Stimulated activated CD4-positive, alpha-beta T cell treated with anti-CD3 and anti-CD28 coated beads, TNF-alpha, amount 100 ng/mL, for 1 hour (primary cell): ENCODE results near the gene PCDHGA11.
"Not testable (repeated sequence)": the region's sequence is repeated elsewhere in the genome, so short reads cannot be mapped to it uniquely, and the experiment has no call there.

Experiments used
- DNase-seq, 3 donors: peaks; one replicate each; pipeline ENCODE4 v3.0.0-alpha.2; 2020; ENCODE audit warnings: low read depth in 3 of 3, low spot score in 1 of 3

The PCDHGA11 gene

DNA sequence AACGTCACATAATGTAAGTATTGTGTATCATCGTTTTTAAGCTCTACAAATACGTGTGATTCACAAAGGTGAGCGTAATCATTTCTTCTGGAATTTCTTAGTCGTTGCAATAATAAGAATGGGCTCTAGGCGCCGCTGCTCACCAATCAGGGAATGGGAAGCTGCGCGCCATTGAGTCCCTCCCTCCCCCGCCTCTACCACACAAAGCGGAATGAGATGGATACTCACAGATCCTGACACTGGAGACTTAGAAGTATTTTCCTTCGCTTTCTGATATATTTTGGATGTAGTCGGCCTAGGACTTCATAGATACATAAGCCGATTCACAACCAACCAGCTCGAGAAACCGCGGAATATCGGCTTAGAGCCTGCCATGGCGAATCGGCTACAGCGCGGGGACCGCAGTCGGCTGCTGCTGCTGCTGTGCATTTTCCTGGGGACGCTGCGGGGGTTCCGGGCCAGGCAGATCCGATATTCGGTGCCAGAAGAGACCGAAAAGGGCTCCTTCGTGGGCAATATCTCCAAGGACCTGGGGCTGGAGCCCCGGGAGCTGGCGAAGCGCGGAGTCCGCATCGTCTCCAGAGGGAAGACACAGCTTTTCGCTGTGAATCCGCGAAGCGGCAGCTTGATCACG is at the start of gene PCDHGA11:
Gene PCDHGA11, plus strand, starts transcription at position 197 of the 634 bp plus-strand sequence. Its CDS starts 177 bp downstream, at position 374.
- DNase-seq: no peak

DNA sequence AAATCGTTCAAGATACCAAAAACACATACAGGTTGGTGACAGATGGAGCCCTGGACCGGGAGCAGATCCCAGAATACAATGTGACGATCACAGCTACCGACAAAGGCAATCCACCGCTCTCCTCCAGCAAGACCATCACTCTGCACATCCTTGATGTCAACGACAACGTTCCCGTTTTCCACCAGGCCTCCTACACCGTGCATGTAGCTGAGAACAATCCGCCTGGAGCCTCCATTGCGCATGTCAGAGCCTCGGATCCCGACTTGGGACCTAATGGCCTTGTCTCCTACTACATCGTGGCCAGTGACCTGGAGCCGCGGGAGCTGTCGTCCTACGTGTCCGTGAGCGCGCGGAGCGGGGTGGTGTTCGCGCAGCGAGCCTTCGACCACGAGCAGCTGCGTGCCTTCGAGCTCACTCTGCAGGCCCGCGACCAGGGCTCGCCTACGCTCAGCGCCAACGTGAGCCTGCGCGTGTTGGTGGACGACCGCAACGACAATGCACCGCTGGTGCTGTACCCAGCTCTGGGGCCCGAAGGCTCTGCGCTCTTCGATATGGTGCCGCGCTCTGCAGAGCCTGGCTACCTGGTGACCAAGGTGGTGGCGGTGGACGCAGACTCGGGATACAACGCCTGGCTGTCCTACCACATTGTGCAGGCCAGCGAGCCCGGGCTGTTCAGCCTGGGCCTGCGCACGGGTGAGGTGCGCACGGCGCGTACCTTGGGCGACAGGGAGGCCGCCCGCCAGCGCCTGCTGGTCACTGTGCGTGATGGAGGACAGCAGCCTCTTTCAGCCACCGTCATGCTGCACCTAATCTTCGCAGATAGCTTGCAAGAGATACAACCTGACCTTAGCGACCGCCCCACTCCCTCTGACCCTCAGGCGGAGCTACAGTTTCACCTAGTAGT is 49.0 kb upstream of the PCDHGA11 start:
- DNase-seq: no peak

DNA sequence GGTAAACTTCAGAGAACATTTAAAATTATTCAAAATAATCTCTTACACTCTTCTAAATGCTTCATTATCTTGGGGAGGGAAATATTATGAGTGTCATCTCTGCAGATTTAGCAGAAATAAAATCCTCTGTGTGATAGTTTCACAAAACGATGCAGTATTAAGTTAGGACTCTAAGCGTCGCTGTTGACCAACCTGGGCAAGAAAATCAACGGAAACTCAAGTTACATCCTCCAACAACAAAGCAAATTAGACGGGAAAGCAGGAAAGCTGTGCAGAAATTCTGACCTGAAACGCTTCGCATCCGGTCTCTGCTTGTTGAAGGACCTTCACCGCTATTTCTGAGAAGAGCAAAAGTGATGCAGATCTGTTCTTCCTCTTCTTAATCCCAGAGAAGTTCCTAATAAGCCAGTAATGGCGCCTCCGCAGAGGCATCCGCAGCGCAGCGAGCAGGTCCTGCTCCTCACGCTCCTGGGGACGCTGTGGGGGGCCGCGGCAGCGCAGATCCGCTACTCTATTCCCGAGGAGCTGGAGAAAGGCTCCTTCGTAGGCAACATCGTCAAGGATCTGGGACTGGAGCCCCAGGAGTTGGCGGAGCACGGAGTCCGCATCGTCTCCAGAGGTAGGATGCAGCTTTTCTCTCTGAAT is 47.1 kb upstream of the PCDHGA11 start, which contains the start of gene PCDHGA6:
Gene PCDHGA6, plus strand, starts transcription at position 219 of the 645 bp plus-strand sequence. Its CDS starts 193 bp downstream, at position 412.
- no peak for DNase-seq

DNA sequence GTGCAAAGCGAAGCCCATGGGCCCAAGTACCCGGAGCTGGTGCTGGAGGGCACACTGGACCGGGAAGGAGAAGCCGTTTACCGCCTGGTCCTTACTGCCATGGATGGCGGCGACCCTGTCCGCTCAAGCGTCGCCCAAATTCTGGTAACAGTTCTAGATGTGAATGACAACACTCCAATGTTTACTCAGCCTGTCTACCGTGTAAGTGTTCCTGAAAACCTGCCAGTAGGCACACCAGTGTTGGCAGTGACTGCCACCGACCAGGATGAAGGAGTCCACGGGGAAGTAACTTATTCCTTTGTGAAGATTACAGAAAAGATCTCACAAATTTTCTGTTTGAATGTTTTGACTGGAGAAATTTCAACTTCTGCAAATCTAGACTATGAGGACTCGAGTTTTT is 46.2 kb upstream of the PCDHGA11 start:
- no peak for DNase-seq

DNA sequence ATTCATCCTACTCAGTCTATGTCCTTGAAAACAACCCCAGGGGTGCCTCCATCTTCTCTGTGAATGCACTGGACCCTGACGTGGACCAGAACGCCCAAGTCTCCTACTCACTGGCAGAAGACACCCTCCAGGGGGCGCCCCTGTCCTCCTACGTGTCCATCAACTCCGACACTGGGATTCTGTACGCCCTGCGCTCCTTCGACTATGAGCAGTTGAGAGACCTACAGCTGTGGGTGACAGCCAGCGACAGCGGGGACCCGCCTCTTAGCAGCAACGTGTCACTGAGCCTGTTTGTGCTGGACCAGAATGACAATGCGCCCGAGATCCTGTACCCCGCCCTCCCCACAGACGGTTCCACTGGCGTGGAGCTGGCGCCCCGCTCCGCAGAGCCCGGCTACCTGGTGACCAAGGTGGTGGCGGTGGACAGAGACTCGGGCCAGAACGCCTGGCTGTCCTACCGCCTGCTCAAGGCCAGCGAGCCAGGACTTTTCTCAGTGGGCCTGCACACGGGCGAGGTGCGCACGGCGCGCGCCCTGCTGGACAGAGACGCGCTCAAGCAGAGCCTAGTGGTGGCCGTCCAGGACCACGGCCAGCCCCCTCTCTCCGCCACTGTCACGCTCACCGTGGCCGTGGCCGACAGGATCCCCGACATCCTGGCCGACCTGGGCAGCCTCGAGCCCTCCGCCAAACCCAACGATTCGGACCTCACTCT is 45.3 kb upstream of the PCDHGA11 start:
- DNase-seq: not testable (repeated sequence)

DNA sequence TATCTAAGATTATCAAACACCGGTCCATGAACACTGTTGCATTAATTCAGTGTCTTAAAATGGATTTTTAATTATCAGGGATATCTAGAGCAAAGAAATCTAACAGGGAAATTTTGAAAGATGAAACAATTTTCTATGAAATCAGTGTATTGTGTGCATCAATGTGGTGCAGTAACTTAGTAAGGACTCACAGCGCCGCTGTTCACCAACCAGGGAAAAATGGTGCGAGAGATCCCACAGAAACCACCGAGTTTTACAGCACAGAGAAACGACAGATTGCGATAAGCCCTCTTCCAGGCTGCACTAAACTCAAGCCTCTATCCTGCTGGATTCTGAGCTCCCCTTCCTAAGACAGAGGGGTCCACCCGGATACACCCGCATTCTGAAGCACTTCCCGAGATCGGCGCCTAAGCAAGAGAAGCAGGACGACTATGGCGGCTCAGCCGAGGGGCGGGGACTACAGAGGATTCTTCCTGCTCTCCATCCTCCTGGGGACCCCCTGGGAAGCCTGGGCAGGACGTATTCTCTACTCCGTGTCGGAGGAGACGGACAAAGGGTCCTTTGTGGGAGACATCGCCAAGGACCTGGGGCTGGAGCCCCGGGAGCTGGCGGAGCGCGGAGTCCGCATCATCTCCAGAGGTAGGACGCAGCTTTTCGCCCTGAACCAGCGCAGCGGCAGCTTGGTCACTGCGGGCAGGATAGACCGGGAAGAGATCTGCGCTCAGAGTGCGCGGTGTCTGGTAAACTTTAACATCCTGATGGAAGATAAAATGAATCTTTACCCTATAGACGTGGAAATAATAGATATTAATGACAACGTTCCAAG is 38.2 kb upstream of the PCDHGA11 start, which contains the start of gene PCDHGA7:
Gene PCDHGA7, plus strand, starts transcription at position 274 of the 826 bp plus-strand sequence. Its CDS starts 158 bp downstream, at position 432.
- no peak for DNase-seq

DNA sequence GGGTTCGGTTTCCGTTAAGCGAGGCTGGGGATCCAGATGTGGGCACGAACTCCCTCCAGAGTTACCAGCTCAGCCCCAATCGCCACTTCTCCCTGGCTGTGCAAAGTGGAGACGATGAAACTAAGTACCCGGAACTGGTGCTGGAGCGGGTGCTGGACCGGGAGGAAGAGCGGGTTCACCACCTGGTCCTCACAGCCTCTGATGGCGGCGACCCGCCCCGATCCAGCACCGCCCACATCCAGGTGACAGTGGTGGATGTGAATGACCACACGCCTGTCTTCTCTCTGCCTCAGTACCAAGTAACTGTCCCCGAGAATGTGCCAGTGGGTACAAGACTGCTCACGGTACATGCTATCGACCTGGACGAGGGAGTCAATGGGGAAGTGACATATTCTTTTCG is 37.5 kb upstream of the PCDHGA11 start:
- no peak for DNase-seq

DNA sequence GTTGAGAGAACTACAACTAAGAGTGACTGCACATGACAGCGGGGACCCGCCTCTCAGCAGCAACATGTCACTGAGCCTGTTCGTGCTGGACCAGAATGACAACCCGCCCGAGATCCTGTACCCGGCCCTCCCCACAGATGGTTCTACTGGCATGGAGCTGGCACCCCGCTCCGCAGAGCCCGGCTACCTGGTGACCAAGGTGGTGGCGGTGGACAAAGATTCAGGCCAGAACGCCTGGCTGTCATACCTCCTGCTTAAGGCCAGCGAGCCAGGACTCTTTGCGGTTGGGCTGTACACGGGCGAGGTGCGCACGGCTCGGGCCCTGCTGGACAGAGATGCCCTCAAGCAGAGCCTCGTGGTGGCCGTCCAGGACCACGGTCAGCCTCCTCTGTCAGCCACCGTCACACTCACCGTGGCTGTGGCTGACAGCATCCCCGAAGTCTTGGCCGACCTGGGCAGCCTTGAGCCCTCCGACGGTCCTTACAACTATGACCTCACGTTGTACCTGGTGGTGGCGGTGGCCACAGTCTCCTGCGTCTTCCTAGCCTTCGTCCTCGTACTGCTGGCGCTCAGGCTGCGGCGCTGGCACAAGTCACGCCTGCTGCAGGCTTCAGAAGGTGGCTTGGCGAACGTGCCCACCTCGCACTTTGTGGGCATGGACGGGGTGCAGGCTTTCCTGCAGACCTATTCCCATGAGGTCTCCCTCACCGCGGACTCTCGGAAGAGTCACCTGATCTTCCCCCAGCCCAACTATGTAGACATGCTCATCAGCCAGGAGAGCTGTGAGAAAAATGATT is 36.2 kb upstream of the PCDHGA11 start:
- no peak for DNase-seq

DNA sequence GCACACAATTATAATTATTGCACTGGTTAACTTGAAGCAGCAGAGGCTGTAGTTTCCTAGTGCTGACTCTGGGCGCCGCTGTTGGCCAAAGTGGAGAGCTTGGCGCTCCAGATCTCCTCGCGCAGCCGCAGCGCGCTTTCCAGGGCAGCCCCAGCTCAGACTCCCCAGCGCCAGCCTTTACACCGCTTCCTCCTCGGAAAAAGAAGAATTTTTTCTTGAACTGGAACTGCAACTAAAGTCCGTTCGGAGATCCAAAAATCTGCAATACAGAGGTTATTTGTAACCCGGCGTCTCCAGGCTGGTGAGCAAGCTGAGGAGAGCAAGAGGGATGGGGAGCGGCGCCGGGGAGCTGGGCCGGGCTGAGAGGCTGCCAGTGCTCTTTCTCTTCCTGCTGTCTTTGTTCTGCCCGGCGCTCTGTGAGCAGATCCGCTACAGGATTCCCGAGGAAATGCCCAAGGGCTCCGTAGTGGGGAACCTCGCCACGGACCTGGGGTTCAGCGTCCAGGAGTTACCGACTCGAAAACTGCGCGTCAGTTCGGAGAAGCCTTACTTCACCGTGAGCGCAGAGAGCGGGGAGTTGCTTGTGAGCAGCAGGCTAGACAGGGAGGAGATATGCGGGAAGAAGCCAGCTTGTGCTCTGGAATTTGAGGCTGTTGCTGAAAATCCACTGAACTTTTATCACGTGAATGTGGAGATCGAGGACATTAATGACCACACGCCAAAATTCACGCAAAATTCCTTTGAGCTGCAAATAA is 33.1 kb upstream of the PCDHGA11 start, which contains the start of gene PCDHGB4:
Gene PCDHGB4, plus strand, starts transcription at position 142 of the 755 bp plus-strand sequence. Its CDS starts 187 bp downstream, at position 329.
- not testable (repeated sequence) for DNase-seq

DNA sequence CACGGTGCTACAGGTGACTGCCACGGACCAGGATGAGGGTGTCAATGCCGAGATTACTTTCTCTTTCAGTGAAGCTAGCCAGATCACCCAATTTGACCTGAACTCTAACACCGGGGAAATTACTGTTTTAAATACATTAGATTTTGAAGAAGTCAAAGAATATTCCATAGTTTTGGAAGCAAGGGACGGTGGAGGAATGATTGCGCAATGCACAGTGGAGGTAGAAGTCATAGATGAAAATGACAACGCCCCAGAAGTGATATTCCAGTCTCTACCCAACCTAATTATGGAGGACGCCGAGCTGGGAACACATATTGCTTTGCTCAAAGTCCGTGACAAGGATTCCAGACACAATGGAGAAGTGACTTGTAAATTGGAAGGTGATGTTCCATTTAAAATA is 32.2 kb upstream of the PCDHGA11 start:
- DNase-seq: no peak

DNA sequence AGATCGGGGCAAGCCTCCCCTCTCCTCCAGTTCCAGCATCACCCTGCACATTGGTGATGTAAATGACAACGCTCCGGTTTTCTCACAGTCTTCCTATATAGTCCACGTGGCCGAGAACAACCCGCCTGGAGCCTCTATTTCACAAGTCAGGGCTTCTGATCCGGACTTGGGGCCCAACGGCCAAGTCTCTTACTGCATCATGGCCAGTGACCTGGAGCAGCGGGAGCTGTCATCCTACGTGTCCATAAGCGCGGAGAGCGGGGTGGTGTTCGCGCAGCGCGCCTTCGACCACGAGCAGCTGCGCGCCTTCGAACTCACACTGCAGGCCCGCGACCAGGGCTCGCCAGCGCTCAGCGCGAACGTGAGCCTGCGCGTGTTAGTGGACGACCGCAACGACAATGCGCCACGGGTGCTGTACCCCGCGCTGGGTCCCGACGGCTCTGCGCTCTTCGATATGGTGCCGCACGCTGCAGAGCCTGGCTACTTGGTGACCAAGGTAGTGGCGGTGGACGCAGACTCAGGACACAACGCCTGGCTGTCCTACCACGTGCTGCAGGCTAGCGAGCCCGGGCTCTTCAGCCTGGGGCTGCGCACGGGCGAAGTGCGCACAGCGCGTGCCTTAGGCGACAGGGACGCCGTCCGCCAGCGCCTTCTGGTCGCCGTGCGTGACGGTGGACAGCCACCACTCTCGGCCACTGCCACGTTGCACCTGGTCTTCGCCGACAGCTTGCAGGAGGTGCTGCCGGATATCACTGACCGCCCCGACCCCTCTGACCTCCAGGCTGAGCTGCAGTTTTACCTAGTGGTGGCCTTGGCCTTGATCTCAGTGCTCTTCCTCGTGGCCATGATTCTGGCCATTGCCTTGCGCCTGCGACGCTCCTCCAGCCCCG is 31.5 kb upstream of the PCDHGA11 start:
- DNase-seq: no peak

DNA sequence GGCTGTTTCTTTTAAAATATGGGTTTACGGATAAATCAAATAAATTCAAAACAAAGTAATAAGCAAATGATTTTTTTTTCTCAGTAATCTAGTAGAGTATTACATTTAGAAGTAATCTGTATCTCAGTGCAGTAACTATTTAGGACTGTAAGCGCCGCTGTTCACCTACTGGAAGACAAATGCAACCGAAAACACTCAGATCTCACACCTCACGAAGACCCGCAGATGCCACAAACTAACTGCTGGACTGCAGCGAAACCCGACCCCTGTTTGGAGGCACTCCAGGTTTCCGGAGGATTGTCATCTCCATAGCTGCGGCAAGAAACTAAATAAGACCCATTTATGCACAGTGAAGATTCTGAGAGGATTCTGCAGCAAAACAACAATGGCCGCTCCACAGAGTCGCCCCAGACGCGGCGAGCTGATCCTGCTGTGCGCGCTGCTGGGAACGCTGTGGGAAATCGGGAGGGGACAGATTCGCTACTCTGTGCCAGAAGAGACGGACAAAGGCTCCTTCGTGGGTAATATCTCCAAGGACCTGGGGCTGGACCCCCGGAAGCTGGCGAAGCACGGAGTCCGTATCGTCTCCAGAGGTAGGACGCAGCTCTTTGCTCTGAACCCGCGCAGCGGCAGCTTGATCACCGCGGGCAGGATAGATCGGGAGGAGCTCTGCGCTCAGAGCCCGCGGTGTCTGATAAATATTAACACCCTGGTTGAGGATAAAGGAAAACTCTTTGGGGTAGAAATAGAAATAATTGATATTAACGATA is 28.2 kb upstream of the PCDHGA11 start, which contains the start of gene PCDHGA8:
Gene PCDHGA8, plus strand, starts transcription at position 205 of the 770 bp plus-strand sequence. Its CDS starts 181 bp downstream, at position 386.
- no peak for DNase-seq

DNA sequence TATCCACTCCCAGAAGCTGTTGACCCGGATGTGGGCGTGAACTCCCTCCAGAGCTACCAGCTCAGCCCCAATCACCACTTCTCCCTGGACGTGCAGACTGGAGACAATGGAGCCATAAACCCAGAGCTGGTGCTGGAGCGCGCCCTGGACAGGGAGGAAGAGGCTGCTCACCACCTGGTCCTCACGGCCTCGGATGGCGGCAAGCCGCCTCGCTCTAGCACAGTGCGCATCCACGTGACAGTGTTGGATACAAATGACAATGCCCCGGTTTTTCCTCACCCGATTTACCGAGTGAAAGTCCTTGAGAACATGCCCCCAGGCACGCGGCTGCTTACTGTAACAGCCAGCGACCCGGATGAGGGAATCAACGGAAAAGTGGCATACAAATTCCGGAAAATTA is 27.6 kb upstream of the PCDHGA11 start:
- no peak for DNase-seq

DNA sequence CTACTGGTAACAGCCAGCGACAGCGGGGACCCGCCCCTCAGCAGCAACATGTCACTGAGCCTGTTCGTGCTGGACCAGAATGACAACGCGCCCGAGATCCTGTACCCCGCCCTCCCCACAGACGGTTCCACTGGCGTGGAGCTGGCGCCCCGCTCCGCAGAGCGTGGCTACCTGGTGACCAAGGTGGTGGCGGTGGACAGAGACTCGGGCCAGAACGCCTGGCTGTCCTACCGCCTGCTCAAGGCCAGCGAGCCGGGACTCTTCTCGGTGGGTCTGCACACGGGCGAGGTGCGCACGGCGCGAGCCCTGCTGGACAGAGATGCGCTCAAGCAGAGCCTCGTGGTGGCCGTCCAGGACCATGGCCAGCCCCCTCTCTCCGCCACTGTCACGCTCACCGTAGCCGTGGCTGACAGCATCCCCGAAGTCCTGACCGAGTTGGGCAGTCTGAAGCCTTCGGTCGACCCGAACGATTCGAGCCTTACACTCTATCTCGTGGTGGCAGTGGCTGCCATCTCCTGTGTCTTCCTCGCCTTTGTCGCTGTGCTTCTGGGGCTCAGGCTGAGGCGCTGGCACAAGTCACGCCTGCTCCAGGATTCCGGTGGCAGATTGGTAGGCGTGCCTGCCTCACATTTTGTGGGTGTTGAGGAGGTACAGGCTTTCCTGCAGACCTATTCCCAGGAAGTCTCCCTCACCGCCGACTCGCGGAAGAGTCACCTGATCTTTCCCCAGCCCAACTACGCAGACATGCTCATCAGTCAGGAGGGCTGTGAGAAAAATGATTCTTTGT is 26.3 kb upstream of the PCDHGA11 start:
- not testable (repeated sequence) for DNase-seq

DNA sequence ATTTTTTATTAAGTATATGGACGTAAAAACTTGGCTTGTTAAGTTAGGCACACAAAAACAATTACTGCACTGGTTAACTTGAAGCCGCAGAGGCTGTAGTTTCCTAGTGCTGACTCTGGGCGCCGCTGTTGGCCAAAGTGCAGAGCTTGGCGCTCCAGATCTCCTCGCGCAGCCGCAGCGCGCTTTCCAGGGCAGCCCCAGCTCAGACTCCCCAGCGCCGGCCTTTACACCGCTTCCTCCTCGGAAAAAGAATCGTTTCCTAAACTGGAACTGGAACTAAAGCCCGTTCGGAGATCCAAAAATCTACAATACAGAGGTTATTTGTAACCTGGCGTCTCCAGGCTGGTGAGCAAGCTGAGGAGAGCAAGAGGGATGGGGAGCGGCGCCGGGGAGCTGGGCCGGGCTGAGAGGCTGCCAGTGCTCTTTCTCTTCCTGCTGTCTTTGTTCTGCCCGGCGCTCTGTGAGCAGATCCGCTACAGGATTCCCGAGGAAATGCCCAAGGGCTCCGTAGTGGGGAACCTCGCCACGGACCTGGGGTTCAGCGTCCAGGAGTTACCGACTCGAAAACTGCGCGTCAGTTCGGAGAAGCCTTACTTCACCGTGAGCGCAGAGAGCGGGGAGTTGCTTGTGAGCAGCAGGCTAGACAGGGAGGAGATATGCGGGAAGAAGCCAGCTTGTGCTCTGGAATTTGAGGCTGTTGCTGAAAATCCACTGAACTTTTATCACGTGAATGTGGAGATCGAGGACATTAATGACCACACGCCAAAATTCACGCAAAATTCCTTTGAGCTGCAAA is 22.9 kb upstream of the PCDHGA11 start, which contains the start of gene PCDHGB5:
Gene PCDHGB5, plus strand, starts transcription at position 192 of the 796 bp plus-strand sequence. Its CDS starts 181 bp downstream, at position 373.
- not testable (repeated sequence) for DNase-seq
